ENCODE measurements around the gene DYNC2LI1.

DYNC2LI1 gene

DNA sequence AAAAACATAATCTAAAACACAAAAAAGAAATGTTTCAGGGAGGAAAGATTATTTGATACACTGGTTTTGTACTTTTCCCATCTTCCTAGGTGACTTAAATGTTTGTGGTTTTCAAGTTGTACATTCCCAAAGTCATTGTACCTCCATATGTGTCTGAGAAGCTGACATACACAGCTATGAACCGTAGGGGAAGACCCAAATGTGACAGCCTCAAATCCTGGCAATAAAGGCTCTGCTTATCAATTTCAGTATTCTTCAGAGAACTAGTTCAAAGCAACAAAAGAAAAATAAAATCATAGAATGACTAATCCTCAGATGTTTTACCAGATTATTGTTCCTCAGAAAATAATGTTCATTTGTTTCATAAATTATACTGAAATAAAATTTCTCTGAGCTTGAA is 2.5 kb downstream of the DYNC2LI1 start:
- no peak for ATAC-seq

GRCh38 chr2:43777306-43777926 is 3.6 kb downstream of the DYNC2LI1 start:
- TF ChIP-seq TCF4 (CRISPR knock-in tag; IDR thresholded peaks at IDR 0.05; ENCODE audit: borderline replicate concordance) (no peak), SNAI2 (CRISPR knock-in tag; IDR thresholded peaks at IDR 0.05) (no peak), OSR1 (CRISPR knock-in tag; IDR thresholded peaks at IDR 0.05) (no peak), ZNF8 (CRISPR knock-in tag; IDR thresholded peaks at IDR 0.05) (no peak), ZFP30 (CRISPR knock-in tag; IDR thresholded peaks at IDR 0.05) (no peak), ESRRG (CRISPR knock-in tag; IDR thresholded peaks at IDR 0.05) (no peak), ZNF70 (CRISPR knock-in tag; IDR thresholded peaks at IDR 0.05) (no peak), TOX (CRISPR knock-in tag; IDR thresholded peaks at IDR 0.05; ENCODE audit: borderline replicate concordance) (no peak), CSDC2 (CRISPR knock-in tag; IDR thresholded peaks at IDR 0.05) (no peak)
- ATAC-seq: no peak

More for the DNA sequence above, 2.5 kb downstream of the DYNC2LI1 start:
- TF ChIP-seq TCF4 (CRISPR knock-in tag; IDR thresholded peaks at IDR 0.05; ENCODE audit: borderline replicate concordance) (no peak), ZNF565 (CRISPR knock-in tag; conservative IDR thresholded peaks at IDR 0.05; ENCODE audit: low read depth) (no peak), ZFP3 (CRISPR knock-in tag; IDR thresholded peaks at IDR 0.05) (no peak), TOX (CRISPR knock-in tag; IDR thresholded peaks at IDR 0.05; ENCODE audit: borderline replicate concordance) (no peak), ARNTL (CRISPR knock-in tag; IDR thresholded peaks at IDR 0.05; ENCODE audit: borderline replicate concordance, low read depth) (no peak), TSHZ2 (CRISPR knock-in tag; IDR thresholded peaks at IDR 0.05) (no peak), ISL1 (CRISPR knock-in tag; IDR thresholded peaks at IDR 0.05) (no peak), ZNF70 (CRISPR knock-in tag; IDR thresholded peaks at IDR 0.05) (no peak), ESRRG (CRISPR knock-in tag; IDR thresholded peaks at IDR 0.05) (no peak), PPARA (CRISPR knock-in tag; IDR thresholded peaks at IDR 0.05; ENCODE audit: borderline replicate concordance) (no peak), OSR1 (CRISPR knock-in tag; IDR thresholded peaks at IDR 0.05) (no peak)
- TF ChIP-seq, protein P1, sequence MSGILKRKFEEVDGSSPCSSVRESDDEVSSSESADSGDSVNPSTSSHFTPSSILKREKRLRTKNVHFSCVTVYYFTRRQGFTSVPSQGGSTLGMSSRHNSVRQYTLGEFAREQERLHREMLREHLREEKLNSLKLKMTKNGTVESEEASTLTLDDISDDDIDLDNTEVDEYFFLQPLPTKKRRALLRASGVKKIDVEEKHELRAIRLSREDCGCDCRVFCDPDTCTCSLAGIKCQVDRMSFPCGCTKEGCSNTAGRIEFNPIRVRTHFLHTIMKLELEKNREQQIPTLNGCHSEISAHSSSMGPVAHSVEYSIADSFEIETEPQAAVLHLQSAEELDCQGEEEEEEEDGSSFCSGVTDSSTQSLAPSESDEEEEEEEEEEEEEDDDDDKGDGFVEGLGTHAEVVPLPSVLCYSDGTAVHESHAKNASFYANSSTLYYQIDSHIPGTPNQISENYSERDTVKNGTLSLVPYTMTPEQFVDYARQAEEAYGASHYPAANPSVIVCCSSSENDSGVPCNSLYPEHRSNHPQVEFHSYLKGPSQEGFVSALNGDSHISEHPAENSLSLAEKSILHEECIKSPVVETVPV (CRISPR knock-in tag; IDR thresholded peaks at IDR 0.05): no peak

DNA sequence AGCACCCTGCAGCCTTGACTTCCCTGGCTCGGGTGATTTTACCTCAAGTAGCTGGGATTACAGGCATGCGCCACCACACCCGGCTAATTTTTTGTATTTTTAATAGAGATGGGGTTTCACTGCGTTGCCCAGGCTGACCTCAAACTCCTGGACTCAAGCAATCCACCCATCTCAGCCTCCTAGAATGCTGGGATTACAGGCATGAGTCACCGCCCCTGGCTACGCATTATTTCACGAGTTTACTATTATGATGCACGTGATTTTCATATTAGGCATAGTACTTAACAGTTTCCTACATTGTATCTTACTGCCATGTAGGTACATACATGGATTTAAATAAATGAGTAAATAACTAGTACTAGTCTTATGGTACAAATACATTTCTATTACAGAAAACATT is 4.4 kb downstream of the DYNC2LI1 start:
- TF ChIP-seq BACH2 (CRISPR knock-in tag; IDR thresholded peaks at IDR 0.05; ENCODE audit: borderline replicate concordance) (no peak), ESRRG (CRISPR knock-in tag; IDR thresholded peaks at IDR 0.05) (no peak), OSR1 (CRISPR knock-in tag; IDR thresholded peaks at IDR 0.05) (no peak)
- TF ChIP-seq, protein P2, sequence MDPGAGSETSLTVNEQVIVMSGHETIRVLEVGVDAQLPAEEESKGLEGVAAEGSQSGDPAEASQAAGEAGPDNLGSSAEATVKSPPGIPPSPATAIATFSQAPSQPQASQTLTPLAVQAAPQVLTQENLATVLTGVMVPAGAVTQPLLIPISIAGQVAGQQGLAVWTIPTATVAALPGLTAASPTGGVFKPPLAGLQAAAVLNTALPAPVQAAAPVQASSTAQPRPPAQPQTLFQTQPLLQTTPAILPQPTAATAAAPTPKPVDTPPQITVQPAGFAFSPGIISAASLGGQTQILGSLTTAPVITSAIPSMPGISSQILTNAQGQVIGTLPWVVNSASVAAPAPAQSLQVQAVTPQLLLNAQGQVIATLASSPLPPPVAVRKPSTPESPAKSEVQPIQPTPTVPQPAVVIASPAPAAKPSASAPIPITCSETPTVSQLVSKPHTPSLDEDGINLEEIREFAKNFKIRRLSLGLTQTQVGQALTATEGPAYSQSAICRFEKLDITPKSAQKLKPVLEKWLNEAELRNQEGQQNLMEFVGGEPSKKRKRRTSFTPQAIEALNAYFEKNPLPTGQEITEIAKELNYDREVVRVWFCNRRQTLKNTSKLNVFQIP (CRISPR knock-in tag; IDR thresholded peaks at IDR 0.05; ENCODE audit: borderline replicate concordance, low read depth): no peak
- ATAC-seq: no peak

DNA sequence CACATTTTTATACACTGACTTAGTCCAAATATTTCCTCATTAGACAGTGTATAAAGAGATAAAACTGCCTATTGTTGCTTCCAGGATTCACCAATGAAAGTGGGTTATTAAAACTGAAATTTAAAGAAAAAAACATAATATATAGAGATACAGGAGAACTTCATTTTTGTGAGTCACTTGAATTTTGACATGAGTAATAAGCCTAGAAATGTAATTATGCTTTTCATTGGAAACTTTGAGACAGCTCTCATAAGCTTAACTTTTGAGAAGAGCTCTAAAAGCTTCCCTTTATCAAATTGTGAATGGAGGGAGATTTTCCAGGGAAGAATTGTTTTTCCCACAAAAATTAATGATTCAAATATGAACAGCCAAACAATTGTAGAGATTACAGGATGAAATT is 14.1 kb downstream of the DYNC2LI1 start:
- TF ChIP-seq PPARA (CRISPR knock-in tag; IDR thresholded peaks at IDR 0.05; ENCODE audit: borderline replicate concordance) (no peak), ZC3H10 (CRISPR knock-in tag; IDR thresholded peaks at IDR 0.05) (peak; percentile 72; the same call in 1 of the 2 replicates), CREB5 (CRISPR knock-in tag; IDR thresholded peaks at IDR 0.05; ENCODE audit: low read depth) (peak; percentile 21; the same call in 1 of the 2 replicates), ISL1 (CRISPR knock-in tag; IDR thresholded peaks at IDR 0.05) (peak; percentile 85), ZNF8 (CRISPR knock-in tag; IDR thresholded peaks at IDR 0.05) (no peak), ESRRG (CRISPR knock-in tag; IDR thresholded peaks at IDR 0.05) (no peak)
- TF ChIP-seq, protein P2 (CRISPR knock-in tag; IDR thresholded peaks at IDR 0.05; ENCODE audit: borderline replicate concordance, low read depth): 0 out of 2 replicates have a peak, but pooled peaks have one; percentile 25
- peak; percentile 84 for ATAC-seq
